ENCODE results near the gene KCTD10.
"Not testable (repeated sequence)": the region's sequence is repeated elsewhere in the genome, so short reads cannot be mapped to it uniquely, and the experiment has no call there.

Gene KCTD10

DNA sequence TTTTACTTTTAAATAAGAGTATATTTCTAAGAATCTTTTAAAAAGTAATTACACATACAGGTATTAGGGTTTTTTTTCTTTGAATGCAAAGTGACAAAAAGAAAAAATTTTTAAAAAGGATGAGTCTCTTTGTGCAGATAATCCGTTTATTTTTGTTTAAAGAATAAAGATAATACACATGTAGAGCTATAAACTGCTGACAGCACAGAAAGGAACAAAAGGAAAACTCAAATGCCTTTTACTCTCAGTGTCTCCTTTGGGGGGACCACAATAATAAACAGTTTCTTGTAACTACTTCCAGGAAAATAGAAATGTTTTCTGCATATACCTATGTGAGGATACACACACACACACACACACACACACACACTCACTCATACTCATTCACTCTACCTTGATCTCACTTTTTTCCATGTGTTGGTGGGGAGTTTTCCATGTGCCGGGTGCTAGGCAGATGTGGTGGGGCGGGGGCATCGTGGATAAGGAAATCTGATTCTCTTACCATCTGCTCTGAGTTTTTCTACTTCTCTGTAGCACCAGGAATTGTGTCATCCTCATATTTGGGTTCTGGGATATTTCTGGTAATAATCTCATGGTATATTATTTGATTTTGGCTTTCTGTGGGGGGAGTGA lies 58.1 kb downstream of the KCTD10 start:
- H3K9me2 ChIP-seq (replicated peaks; ENCODE audit: low read depth, low read length): no peaks in the 10 kb centered on the region
- H2AFZ ChIP-seq (ENCODE audit: low read length): no peak overlapping the region
- no peaks in the 10 kb centered on the region for H4K20me1 ChIP-seq (ENCODE audit: insufficient read depth, low read length, poor library complexity, severe bottlenecking)
- H3K4me3 ChIP-seq (ENCODE audit: low read length, poor library complexity, severe bottlenecking): no peak overlapping the region
- no peak overlapping the region for H3K9ac ChIP-seq (ENCODE audit: low read depth, low read length, poor library complexity, severe bottlenecking)
- H3K36me3 ChIP-seq (ENCODE audit: insufficient read depth, low read length): no peaks in the 10 kb centered on the region
- TF ChIP-seq EZH2phosphoT487 (IDR thresholded peaks at IDR 0.05; ENCODE audit: borderline replicate concordance): no peak
- TF ChIP-seq CTCF (conservative IDR thresholded peaks at IDR 0.05; ENCODE audit: low read length): no peak
- H3K9me3 ChIP-seq (ENCODE audit: insufficient read depth, low read depth, low read length): no peaks in the 10 kb centered on the region
- no peaks in the 10 kb centered on the region for H3K4me1 ChIP-seq (ENCODE audit: insufficient read depth, low read length, poor library complexity, severe bottlenecking)
- H3K4me2 ChIP-seq (ENCODE audit: low read depth, low read length, poor library complexity, severe bottlenecking): no peak overlapping the region
- H3F3A ChIP-seq (ENCODE audit: low read depth): no peaks in the 10 kb centered on the region
- no peaks in the 10 kb centered on the region for H3K79me2 ChIP-seq (ENCODE audit: insufficient read depth, low read length)
- peaks cover 3% of the 10 kb centered on the region for H3K27me3 ChIP-seq (ENCODE audit: insufficient read depth, low read length, poor library complexity, severe bottlenecking)

- H3K4me2 ChIP-seq (ENCODE audit: low read depth, low read length, poor library complexity, severe bottlenecking); H3K9me3 ChIP-seq (ENCODE audit: insufficient read depth, low read depth, low read length); H3K9ac ChIP-seq (ENCODE audit: low read depth, low read length, poor library complexity, severe bottlenecking): not testable (repeated sequence)
Observed at GRCh38 chr12:109406147-109406546, 71.0 kb downstream of the KCTD10 start.

GRCh38 chr12:109404841-109405240 lies 72.3 kb downstream of the KCTD10 start:
- H4K20me1 ChIP-seq (ENCODE audit: insufficient read depth, low read length, poor library complexity, severe bottlenecking); H3K4me3 ChIP-seq (ENCODE audit: low read length, poor library complexity, severe bottlenecking); H3K4me2 ChIP-seq (ENCODE audit: low read depth, low read length, poor library complexity, severe bottlenecking); H3K9me3 ChIP-seq (ENCODE audit: insufficient read depth, low read depth, low read length); H3F3A ChIP-seq (ENCODE audit: low read depth); H3K4me1 ChIP-seq (ENCODE audit: insufficient read depth, low read length, poor library complexity, severe bottlenecking); H3K79me2 ChIP-seq (ENCODE audit: insufficient read depth, low read length); H2AFZ ChIP-seq (ENCODE audit: low read length); H3K9ac ChIP-seq (ENCODE audit: low read depth, low read length, poor library complexity, severe bottlenecking); H3K27me3 ChIP-seq (ENCODE audit: insufficient read depth, low read length, poor library complexity, severe bottlenecking); H3K9me2 ChIP-seq (replicated peaks; ENCODE audit: low read depth, low read length); H3K36me3 ChIP-seq (ENCODE audit: insufficient read depth, low read length): not testable (repeated sequence)

More at GRCh38 chr12:109406147-109406546, 71.0 kb downstream of the KCTD10 start:
- not testable (repeated sequence) for H2AFZ ChIP-seq (ENCODE audit: low read length); H3K4me3 ChIP-seq (ENCODE audit: low read length, poor library complexity, severe bottlenecking); H3K9me2 ChIP-seq (replicated peaks; ENCODE audit: low read depth, low read length); H3K27me3 ChIP-seq (ENCODE audit: insufficient read depth, low read length, poor library complexity, severe bottlenecking); H3K36me3 ChIP-seq (ENCODE audit: insufficient read depth, low read length); H3K79me2 ChIP-seq (ENCODE audit: insufficient read depth, low read length); H3K4me1 ChIP-seq (ENCODE audit: insufficient read depth, low read length, poor library complexity, severe bottlenecking); H4K20me1 ChIP-seq (ENCODE audit: insufficient read depth, low read length, poor library complexity, severe bottlenecking); H3F3A ChIP-seq (ENCODE audit: low read depth)
